ENCODE measurements around the gene BORCS6. TPM values are rescaled to one million over a fixed set of nuclear protein-coding genes. Genes with fewer than 3 reads are reported as not detected.

Gene BORCS6
- total and polyA plus RNA-seq, 2 of the 13 experiments (the other 11 are each of a cell fraction or from before 2014, with no cell fraction given): 2.0 to 5.1 TPM

DNA sequence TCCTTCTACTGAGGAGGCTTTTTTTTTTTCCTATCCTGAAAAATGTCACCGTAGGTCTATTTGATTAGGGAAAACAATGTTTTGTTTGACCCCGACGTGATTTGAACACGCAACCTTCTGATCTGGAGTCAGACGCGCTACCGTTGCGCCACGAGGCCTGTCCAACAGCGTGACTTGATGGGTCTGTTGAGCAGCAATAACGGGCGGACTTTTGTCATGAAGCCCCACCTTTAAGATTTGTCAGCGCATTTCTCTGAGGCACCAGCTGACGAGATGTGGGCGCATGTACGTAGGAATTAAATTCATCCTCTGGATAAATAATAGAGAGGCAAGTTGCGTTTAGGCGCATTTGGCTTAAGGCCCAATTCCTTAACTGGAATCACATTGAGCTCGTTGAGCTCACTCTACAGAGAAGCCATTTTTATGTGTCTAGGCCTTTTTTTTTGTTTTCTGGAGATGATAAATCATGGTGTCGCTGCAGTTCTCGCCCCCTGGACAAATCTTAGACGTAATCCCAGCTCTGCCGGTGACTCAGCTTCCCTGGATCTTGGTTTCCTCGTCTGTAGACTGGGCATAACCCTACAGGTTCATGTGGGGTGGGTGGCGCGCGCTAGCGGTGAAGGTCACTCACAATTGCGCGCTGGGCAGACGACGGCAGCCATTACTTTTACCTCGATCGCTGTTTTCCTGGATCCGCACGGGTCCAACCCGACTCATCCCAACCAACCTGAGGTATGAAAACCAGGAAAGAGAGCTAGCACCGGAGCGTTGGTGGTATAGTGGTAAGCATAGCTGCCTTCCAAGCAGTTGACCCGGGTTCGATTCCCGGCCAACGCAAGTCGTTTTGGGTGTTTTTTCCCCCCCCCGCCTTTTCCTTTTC lies 31.0 kb upstream of the BORCS6 start (continued):
- TF ChIP-seq SATB2 (CRISPR knock-in tag; IDR thresholded peaks at IDR 0.05) (peak; percentile 16; the same call in 1 of the 2 replicates), TSC22D2 (CRISPR knock-in tag; IDR thresholded peaks at IDR 0.05; ENCODE audit: borderline replicate concordance) (peak; percentile 72), SAP130 (CRISPR knock-in tag; IDR thresholded peaks at IDR 0.05; ENCODE audit: low read depth) (peak; percentile 45), ZSCAN22 (CRISPR knock-in tag; IDR thresholded peaks at IDR 0.05) (no peak), SOX6 (IDR thresholded peaks at IDR 0.05) (no peak), SOX6 (CRISPR knock-in tag; IDR thresholded peaks at IDR 0.05) (peak; percentile 67), E2F2 (CRISPR knock-in tag; IDR thresholded peaks at IDR 0.05; ENCODE audit: borderline replicate concordance) (no peak), RARG (CRISPR knock-in tag; IDR thresholded peaks at IDR 0.05; ENCODE audit: low read depth) (no peak), ZBTB38 (CRISPR knock-in tag; IDR thresholded peaks at IDR 0.05) (peak; percentile 54; the same call in 1 of the 2 replicates), ZNF883 (CRISPR knock-in tag; IDR thresholded peaks at IDR 0.05; ENCODE audit: not compliant biosample characterization) (peak; percentile 45), ZNF264 (CRISPR knock-in tag; IDR thresholded peaks at IDR 0.05) (peak; percentile 43), ISL2 (CRISPR knock-in tag; IDR thresholded peaks at IDR 0.05) (0 out of 2 replicates have a peak, but pooled peaks have one; percentile 14), ZNF224 (CRISPR knock-in tag; IDR thresholded peaks at IDR 0.05) (no peak), ZNF678 (CRISPR knock-in tag; IDR thresholded peaks at IDR 0.05) (no peak), ZFP36L2 (CRISPR knock-in tag; IDR thresholded peaks at IDR 0.05) (no peak), ZNF333 (CRISPR knock-in tag; IDR thresholded peaks at IDR 0.05; ENCODE audit: borderline replicate concordance) (peak; percentile 57), CCAR2 (optimal IDR thresholded peaks at IDR 0.05; ENCODE audit: low read depth, low read length) (no peak), ZNF441 (CRISPR knock-in tag; IDR thresholded peaks at IDR 0.05; ENCODE audit: borderline replicate concordance) (peak; percentile 28; the same call in 1 of the 2 replicates), ZKSCAN8 (CRISPR knock-in tag; IDR thresholded peaks at IDR 0.05; ENCODE audit: borderline replicate concordance) (peak; percentile 52; the same call in 1 of the 2 replicates), NCOA1 (CRISPR knock-in tag; IDR thresholded peaks at IDR 0.05) (0 out of 2 replicates have a peak, but pooled peaks have one; percentile 57), GABPA (IDR thresholded peaks at IDR 0.05; ENCODE audit: low read depth, low read length) (no peak), GABPA (CRISPR knock-in tag; IDR thresholded peaks at IDR 0.05; ENCODE audit: low read depth) (no peak), ZNF674 (CRISPR knock-in tag; IDR thresholded peaks at IDR 0.05; ENCODE audit: low read depth) (no peak), HDAC2 (CRISPR knock-in tag; IDR thresholded peaks at IDR 0.05) (peak; percentile 39; the same call in 1 of the 2 replicates), ZFP1 (CRISPR knock-in tag; IDR thresholded peaks at IDR 0.05) (0 out of 2 replicates have a peak, but pooled peaks have one; percentile 57), ZNF34 (CRISPR knock-in tag; IDR thresholded peaks at IDR 0.05; ENCODE audit: borderline replicate concordance) (no peak; the same call in 1 of the 2 replicates), ZNF329 (CRISPR knock-in tag; IDR thresholded peaks at IDR 0.05; ENCODE audit: low read depth) (no peak), ZNF7 (CRISPR knock-in tag; IDR thresholded peaks at IDR 0.05) (no peak)
- TF ChIP-seq, protein P1, sequence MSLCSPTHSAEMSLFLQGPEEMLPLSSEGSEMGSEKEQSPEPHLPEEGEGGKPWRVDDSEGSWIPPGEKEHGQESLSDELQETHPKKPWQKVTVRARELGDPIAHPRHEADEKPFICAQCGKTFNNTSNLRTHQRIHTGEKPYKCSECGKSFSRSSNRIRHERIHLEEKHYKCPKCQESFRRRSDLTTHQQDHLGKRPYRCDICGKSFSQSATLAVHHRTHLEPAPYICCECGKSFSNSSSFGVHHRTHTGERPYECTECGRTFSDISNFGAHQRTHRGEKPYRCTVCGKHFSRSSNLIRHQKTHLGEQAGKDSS (CRISPR knock-in tag; IDR thresholded peaks at IDR 0.05; ENCODE audit: borderline replicate concordance, low read depth): no peak

Data from HepG2 (cell line).